ENCODE data around the gene COX7A2. TPM values are rescaled to one million over a fixed set of nuclear protein-coding genes. Genes with fewer than 3 reads are reported as not detected.
A peak's percentile ranks its signal among the peaks of the same experiment; 100 is the strongest.

The COX7A2 gene
- polyA plus RNA-seq, 1 experiment = 133 TPM

- POLR2A ChIA-PET = no interaction called here
- no peak for DNase-seq (ENCODE audit: low read depth)
- no peak for TF ChIP-seq CTCF (IDR thresholded peaks at IDR 0.05; ENCODE audit: insufficient read depth, low read depth, low read length)
- no peaks in the 10 kb centered on the region for H3K27me3 ChIP-seq (ENCODE audit: control insufficient read depth, insufficient read depth, low read length)
- peaks cover 2% of the 10 kb centered on the region; the same call in 1 of the 2 replicates for H3K36me3 ChIP-seq (ENCODE audit: control insufficient read depth, insufficient read depth, low read length)
- no peak overlapping the region for H3K4me3 ChIP-seq (ENCODE audit: low read depth, low read length)
- CTCF ChIA-PET = interaction anchor here (1.2 to 1.6 kb wide), 3 partner anchors 21 to 25 kb away, joined by 3 to 5 read pairs (median 4); no protein-coding TSS in a partner anchor
Observed at GRCh38 chr6:75233092-75233615, 10.4 kb downstream of the COX7A2 start.

- Histone ChIP-seq H3K4me3 (ENCODE audit: low read depth, low read length) (no peak overlapping the region), H3K27me3 (ENCODE audit: control insufficient read depth, insufficient read depth, low read length) (no peaks in the 10 kb centered on the region), H3K36me3 (ENCODE audit: control insufficient read depth, insufficient read depth, low read length) (no peaks in the 10 kb centered on the region)
- DNase-seq (ENCODE audit: low read depth) = no peak
- ChIA-PET POLR2A (no interaction called here), CTCF (interaction anchor here (0.6 to 1.6 kb wide), 10 partner anchors 10 to 1754 kb away, joined by 3 to 10 read pairs (median 3); partner anchors contain the start of gene COX7A2)
- TF ChIP-seq CTCF (IDR thresholded peaks at IDR 0.05; ENCODE audit: insufficient read depth, low read depth, low read length) = peak; percentile 84
Observed at GRCh38 chr6:75230484-75231325, 12.9 kb downstream of the COX7A2 start.

- CTCF ChIA-PET = interaction anchor here (0.6 to 2.2 kb wide), 3 partner anchors 13 to 418 kb away, joined by 3 to 8 read pairs (median 7); no protein-coding TSS in a partner anchor
- TF ChIP-seq CTCF (IDR thresholded peaks at IDR 0.05; ENCODE audit: insufficient read depth, low read depth, low read length) = no peak
- Histone ChIP-seq H3K4me3 (ENCODE audit: low read depth, low read length) (no peak overlapping the region), H3K36me3 (ENCODE audit: control insufficient read depth, insufficient read depth, low read length) (no peaks in the 10 kb centered on the region), H3K27me3 (ENCODE audit: control insufficient read depth, insufficient read depth, low read length) (no peaks in the 10 kb centered on the region)
- DNase-seq (ENCODE audit: low read depth) = no peak
- POLR2A ChIA-PET = no interaction called here
Observed at GRCh38 chr6:75224303-75224926, 19.2 kb downstream of the COX7A2 start.

- DNase-seq (ENCODE audit: low read depth) = no peak
- POLR2A ChIA-PET = no interaction called here
- TF ChIP-seq CTCF (IDR thresholded peaks at IDR 0.05; ENCODE audit: insufficient read depth, low read depth, low read length) = no peak
Observed at GRCh38 chr6:75223428-75223827, 20.2 kb downstream of the COX7A2 start.

GRCh38 chr6:75222261-75222660 is 21.3 kb downstream of the COX7A2 start:
- DNase-seq (ENCODE audit: low read depth) = no peak
- TF ChIP-seq CTCF (IDR thresholded peaks at IDR 0.05; ENCODE audit: insufficient read depth, low read depth, low read length) = no peak
- POLR2A ChIA-PET = no interaction called here
- Histone ChIP-seq H3K36me3 (ENCODE audit: control insufficient read depth, insufficient read depth, low read length) (no peaks in the 10 kb centered on the region), H3K27me3 (ENCODE audit: control insufficient read depth, insufficient read depth, low read length) (no peaks in the 10 kb centered on the region), H3K4me3 (ENCODE audit: low read depth, low read length) (no peak overlapping the region)
- CTCF ChIA-PET = interaction anchor here (0.6 to 2.8 kb wide), 4 partner anchors 9 to 1113 kb away, joined by 3 to 34 read pairs (median 6); no protein-coding TSS in a partner anchor

More at GRCh38 chr6:75223428-75223827, 20.2 kb downstream of the COX7A2 start:
- Histone ChIP-seq H3K36me3 (ENCODE audit: control insufficient read depth, insufficient read depth, low read length) (no peaks in the 10 kb centered on the region), H3K4me3 (ENCODE audit: low read depth, low read length) (no peak overlapping the region), H3K27me3 (ENCODE audit: control insufficient read depth, insufficient read depth, low read length) (no peaks in the 10 kb centered on the region)
- CTCF ChIA-PET = interaction anchor here (0.9 to 2.2 kb wide), 2 partner anchors 10 to 12 kb away, joined by 3 to 8 read pairs; no protein-coding TSS in a partner anchor
